Measurements from ENCODE around the gene TPGS2.

TPGS2 gene

DNA sequence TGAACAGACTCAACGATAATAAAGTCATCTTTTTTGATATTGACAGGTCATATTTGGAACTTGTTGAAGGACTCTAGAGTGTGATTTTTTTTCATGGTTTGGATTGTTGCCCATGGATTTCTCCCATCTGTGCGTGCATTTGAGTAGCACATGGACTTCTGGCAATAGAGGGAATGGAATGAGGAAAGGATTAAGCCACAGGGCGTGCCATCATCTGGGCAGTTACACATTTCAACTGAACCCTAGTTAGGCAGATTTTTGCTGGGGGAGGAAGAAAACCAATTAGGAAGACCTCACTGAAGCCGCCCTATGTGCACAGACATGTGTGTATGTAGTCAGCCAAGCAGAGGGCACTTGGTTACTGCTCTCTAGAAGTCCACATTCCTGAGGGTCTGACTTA, 72.6 kb downstream of the TPGS2 start:
- H3K36me3 ChIP-seq (ENCODE audit: insufficient read depth, low read length): no peaks in the 10 kb centered on the region
- no peaks in the 10 kb centered on the region for H3K27me3 ChIP-seq (ENCODE audit: control insufficient read depth, insufficient read depth, low read length)
- H3K4me3 ChIP-seq (ENCODE audit: low read length): no peak overlapping the region
- H3K4me2 ChIP-seq (ENCODE audit: low read length): no peak overlapping the region
- peaks cover 22% of the 10 kb centered on the region for H3K4me1 ChIP-seq (ENCODE audit: control insufficient read depth, insufficient read depth, low read length)
- no peaks in the 10 kb centered on the region for H3K9me3 ChIP-seq (replicated peaks; ENCODE audit: low read length)
- no peak overlapping the region for H3K9ac ChIP-seq (ENCODE audit: low read depth, low read length)

DNA sequence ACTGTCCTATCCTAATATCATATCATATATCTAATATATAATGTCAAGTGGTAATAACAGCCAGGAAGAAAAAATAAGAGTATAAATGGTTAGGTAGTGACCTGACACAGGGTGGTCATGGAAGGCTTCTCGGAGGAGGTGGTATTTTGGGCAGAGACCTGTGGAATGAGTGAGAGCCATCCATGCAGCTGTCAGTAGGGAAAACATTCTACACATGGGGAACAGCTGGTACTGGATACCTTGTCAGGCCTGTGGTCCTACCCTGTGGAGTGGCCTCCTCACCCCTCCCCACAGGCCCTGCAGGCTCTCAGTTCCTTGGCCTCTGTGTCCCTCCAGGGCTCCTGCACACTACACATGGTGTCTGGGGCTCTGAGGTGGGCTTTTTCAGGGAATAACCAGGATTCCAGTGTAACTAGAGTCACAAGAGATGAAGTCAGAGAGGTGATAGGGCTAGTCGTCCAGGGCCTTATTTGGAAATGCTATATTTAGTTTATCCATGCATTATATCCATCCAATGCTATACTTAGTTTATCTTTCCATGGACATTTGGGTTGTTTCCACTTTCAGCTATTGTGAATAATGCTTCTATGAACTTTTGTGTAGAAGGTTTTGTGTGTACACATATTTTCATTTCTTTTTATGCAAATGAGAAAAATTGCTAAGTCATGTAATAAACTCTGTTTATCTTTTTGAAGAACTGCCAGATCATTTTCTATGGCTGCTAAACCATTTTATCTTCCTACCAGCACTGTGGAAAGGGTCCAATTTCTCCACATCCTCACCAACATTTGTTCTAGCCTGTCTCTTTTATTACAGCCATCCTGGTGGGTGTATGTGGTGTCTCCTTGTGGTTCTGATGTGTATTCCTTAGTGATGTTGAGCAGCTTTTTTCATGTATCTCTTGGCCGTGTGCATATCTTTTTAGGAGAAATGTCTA, 75.6 kb downstream of the TPGS2 start:
- H3K9ac ChIP-seq (ENCODE audit: low read depth, low read length): no peak overlapping the region
- no peaks in the 10 kb centered on the region for H3K27me3 ChIP-seq (ENCODE audit: control insufficient read depth, insufficient read depth, low read length)
- H3K4me3 ChIP-seq (ENCODE audit: low read length): no peak overlapping the region
- no peaks in the 10 kb centered on the region for H3K36me3 ChIP-seq (ENCODE audit: insufficient read depth, low read length)
- peaks cover 17% of the 10 kb centered on the region for H3K4me1 ChIP-seq (ENCODE audit: control insufficient read depth, insufficient read depth, low read length)
- no peaks in the 10 kb centered on the region for H3K9me3 ChIP-seq (replicated peaks; ENCODE audit: low read length)
- H3K4me2 ChIP-seq (ENCODE audit: low read length): no peak overlapping the region

DNA sequence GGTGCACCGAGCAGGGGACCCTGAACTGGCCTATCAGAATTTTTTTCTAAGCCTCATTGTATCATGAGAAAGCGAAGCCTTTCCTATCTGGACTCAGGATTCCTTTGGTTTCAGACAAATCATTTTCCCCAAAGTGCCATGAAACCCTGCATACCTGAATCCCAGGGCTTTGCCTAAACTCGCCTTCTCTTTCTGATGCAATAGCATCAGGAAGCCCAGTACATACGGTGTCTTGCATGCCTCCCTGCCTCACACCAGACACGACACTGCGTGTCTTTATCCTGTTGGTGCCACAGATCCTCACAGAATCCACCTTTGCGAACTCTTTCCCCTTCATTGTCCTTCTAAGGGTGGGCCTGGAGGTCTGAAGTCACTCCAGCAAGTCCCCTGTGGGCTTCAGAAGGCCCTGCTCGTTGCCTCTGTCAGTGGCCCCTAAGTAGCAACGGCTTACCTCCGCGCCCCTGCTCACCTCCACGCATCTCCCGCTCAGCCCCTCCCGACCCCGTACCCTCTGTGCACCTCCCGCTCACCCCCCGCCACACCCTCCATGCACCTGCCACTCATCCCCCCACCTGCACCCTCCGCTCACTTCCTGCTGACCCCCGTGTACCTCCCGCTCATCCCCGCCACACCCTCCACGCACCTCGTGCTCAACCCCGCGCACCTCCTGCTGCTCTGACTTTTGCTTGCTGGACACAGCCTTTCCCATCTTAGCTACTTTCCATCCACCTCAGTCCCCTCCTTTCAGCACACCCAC, 83.4 kb downstream of the TPGS2 start:
- Histone ChIP-seq H3K9me3 (replicated peaks; ENCODE audit: low read length) (no peaks in the 10 kb centered on the region), H3K9ac (ENCODE audit: low read depth, low read length) (no peak overlapping the region), H3K27me3 (ENCODE audit: control insufficient read depth, insufficient read depth, low read length) (no peaks in the 10 kb centered on the region), H3K4me2 (ENCODE audit: low read length) (no peak overlapping the region), H3K36me3 (ENCODE audit: insufficient read depth, low read length) (no peaks in the 10 kb centered on the region), H3K4me1 (ENCODE audit: control insufficient read depth, insufficient read depth, low read length) (no peaks in the 10 kb centered on the region), H3K4me3 (ENCODE audit: low read length) (no peak overlapping the region)

DNA sequence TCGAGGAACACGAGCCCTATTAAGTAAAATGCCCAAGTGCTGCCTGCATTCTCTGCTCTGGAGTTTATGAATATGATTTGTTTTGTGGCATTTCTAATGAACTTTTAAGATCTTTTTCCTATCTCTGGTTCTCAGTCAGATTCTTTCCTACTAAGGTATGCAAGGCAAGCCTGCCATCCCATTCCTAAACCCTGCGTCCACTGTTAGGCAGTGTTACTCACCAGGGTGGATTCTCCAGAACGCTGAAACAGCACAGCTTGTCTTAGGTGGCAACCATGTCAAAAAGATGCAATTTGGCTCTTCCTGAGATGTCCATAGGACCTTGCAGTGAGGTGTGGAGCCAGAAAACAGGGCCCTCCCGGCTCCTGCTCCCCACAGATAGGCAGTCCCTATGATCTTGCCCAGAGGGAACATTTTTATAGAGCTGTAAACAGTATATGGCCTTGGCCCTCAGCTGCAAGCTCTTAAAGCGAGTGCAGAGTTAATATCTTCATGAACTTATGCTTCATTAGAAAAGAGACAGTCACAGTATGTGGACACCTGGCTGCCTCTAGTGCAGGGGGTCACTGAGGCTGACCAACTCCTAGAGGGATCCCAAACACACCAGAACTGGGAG, 84.4 kb downstream of the TPGS2 start:
- H3K4me2 ChIP-seq (ENCODE audit: low read length): no peak overlapping the region
- H3K27me3 ChIP-seq (ENCODE audit: control insufficient read depth, insufficient read depth, low read length): no peaks in the 10 kb centered on the region
- no peak overlapping the region for H3K9ac ChIP-seq (ENCODE audit: low read depth, low read length)
- H3K9me3 ChIP-seq (replicated peaks; ENCODE audit: low read length): no peaks in the 10 kb centered on the region
- no peak overlapping the region for H3K4me3 ChIP-seq (ENCODE audit: low read length)
- H3K4me1 ChIP-seq (ENCODE audit: control insufficient read depth, insufficient read depth, low read length): no peaks in the 10 kb centered on the region
- H3K36me3 ChIP-seq (ENCODE audit: insufficient read depth, low read length): no peaks in the 10 kb centered on the region

Measured in skeletal muscle satellite cell (primary cell).